Keratinocyte (primary cell): ENCODE results near the gene COQ8A. TPM values are rescaled to one million over a fixed set of nuclear protein-coding genes. Genes with fewer than 3 reads are reported as not detected.

ENCODE experiments used
- DNase-seq: peaks from one replicate; pipeline ENCODE4 v3.0.0-alpha.2; 2011; ENCODE audit warnings: low read depth, missing footprints, low spot score
- FAIRE-seq: peaks from 2 replicates; lab custom pipeline; 2011; peaks lifted over from hg19 to GRCh38; lab: Jason Lieb, UNC
- H2AFZ ChIP-seq: 2 replicates; pipeline ENCODE4 v1.6.0; 2012; ENCODE audit warnings: low read length, control low read depth, inconsistent platforms; ENCODE audit not compliant: control insufficient read depth
- H3K27ac ChIP-seq: 2 replicates; pipeline ENCODE4 v1.5.1; 2011; ENCODE audit warnings: low read length; ENCODE audit not compliant: control insufficient read depth, insufficient read depth
- H3K27me3 ChIP-seq: 3 replicates; pipeline ENCODE4 v1.6.0; 2011; ENCODE audit warnings: low read length; ENCODE audit not compliant: control insufficient read depth, insufficient read depth; ENCODE audit errors: extremely low read depth
- H3K36me3 ChIP-seq, 2 experiments: 2 replicates in 1 of 2; 3 replicates in 1 of 2; pipeline ENCODE4 v1.5.1; 2011; ENCODE audit warnings: low read length in 2 of 2, mild to moderate bottlenecking in 1 of 2; ENCODE audit not compliant: control insufficient read depth in 2 of 2, insufficient read depth in 2 of 2; ENCODE audit errors: extremely low read depth in 1 of 2
- H3K4me1 ChIP-seq: 3 replicates; pipeline ENCODE4 v1.5.1; 2011; ENCODE audit warnings: low read length; ENCODE audit not compliant: control insufficient read depth, insufficient read depth; ENCODE audit errors: extremely low read depth
- H3K4me2 ChIP-seq: 3 replicates; pipeline ENCODE4 v1.6.0; 2011; ENCODE audit warnings: low read depth, low read length; ENCODE audit not compliant: control insufficient read depth, insufficient read depth; ENCODE audit errors: extremely low read depth
- H3K4me3 ChIP-seq, 3 experiments: fragments of 200-600 bp in 1 of 3; sonication (generic) in 1 of 3; 2 replicates in 2 of 3; 3 replicates in 1 of 3; pipeline ENCODE4 v1.5.1; 2011 to 2016; ENCODE audit warnings: low read length in 3 of 3, mild to moderate bottlenecking in 3 of 3, control low read depth in 2 of 3, inconsistent platforms in 1 of 3, low read depth in 1 of 3, mixed read lengths in 1 of 3, mixed run types in 1 of 3, moderate library complexity in 1 of 3; ENCODE audit not compliant: control insufficient read depth in 2 of 3, insufficient read depth in 2 of 3; ENCODE audit errors: extremely low read depth in 1 of 3
- H3K79me2 ChIP-seq: 2 replicates; pipeline ENCODE4 v1.6.0; 2012; ENCODE audit warnings: low read length; ENCODE audit not compliant: control insufficient read depth, insufficient read depth
- H3K9ac ChIP-seq: 3 replicates; pipeline ENCODE4 v1.6.0; 2011; ENCODE audit warnings: low read length; ENCODE audit not compliant: control insufficient read depth, insufficient read depth; ENCODE audit errors: extremely low read depth
- H3K9me1 ChIP-seq: 3 replicates; pipeline ENCODE4 v1.6.0; 2011; ENCODE audit warnings: low read length; ENCODE audit not compliant: control insufficient read depth, insufficient read depth; ENCODE audit errors: extremely low read depth
- H3K9me3 ChIP-seq: 2 replicates; pipeline ENCODE4 v1.5.1; 2012; ENCODE audit warnings: low read depth, low read length; ENCODE audit not compliant: control insufficient read depth
- H4K20me1 ChIP-seq: 3 replicates; pipeline ENCODE4 v1.6.0; 2011; ENCODE audit warnings: low read length; ENCODE audit not compliant: control insufficient read depth, insufficient read depth; ENCODE audit errors: extremely low read depth
- CTCF ChIP-seq, 3 experiments: IDR thresholded peaks in 1 of 3; conservative IDR thresholded peaks in 1 of 3; optimal IDR thresholded peaks in 1 of 3; 2 replicates in 2 of 3; 3 replicates in 1 of 3; pipeline versions ENCODE3 to v1.5.1; 2011; ENCODE audit warnings: low read length in 3 of 3, mild to moderate bottlenecking in 3 of 3, moderate library complexity in 2 of 3, control low read depth in 1 of 3, inconsistent platforms in 1 of 3; ENCODE audit not compliant: insufficient read depth in 2 of 3; ENCODE audit errors: extremely low read depth in 1 of 3
- EZH2 ChIP-seq: IDR thresholded peaks from one replicate; pipeline ENCODE4 v1.6.1; 2012; ENCODE audit warnings: inconsistent platforms, mild to moderate bottlenecking, low read length, moderate library complexity
- dilution Hi-C: fragments of 300-500 bp; cut with MboI; formaldehyde crosslinking; loops from one replicate; pipeline ENCODE4 v1.7.0; 2020; ENCODE audit warnings: low sequenced_read_pairs; ENCODE audit not compliant: extremely low pct_ligation_motif_present
- polyA plus RNA-seq, 5 experiments: library from polyadenylated mRNA; depleted of rRNA in 3 of 5; stranded (reverse) in 3 of 5; stranded (forward) in 1 of 5; unstranded in 1 of 5; fragments of >200 nt; gene quantifications; 1 replicate in 1 of 5; 2 replicates in 3 of 5; 3 replicates in 1 of 5; pipeline versions ENCODE4 v1.2.1 to v1.2.3, GENCODE V29; 2011 to 2012; ENCODE audit warnings: missing spikeins in 2 of 5, low read depth in 1 of 5, low replicate concordance in 1 of 5

The COQ8A gene
- polyA plus RNA-seq, 1 donor (not counting 4 experiments of a cell fraction or from before 2014, with no cell fraction given), result 3.8 TPM

GRCh38 chr1:226950316-226950715, 10.2 kb downstream of the COQ8A start:
- no peaks in the 10 kb centered on the region for H3K36me3 ChIP-seq

GRCh38 chr1:226950871-226951270, 10.8 kb downstream of the COQ8A start:
- no peak overlapping the region for H3K4me3 ChIP-seq
- no peaks in the 10 kb centered on the region for H3K79me2 ChIP-seq
- no peak for FAIRE-seq
- TF ChIP-seq CTCF (optimal IDR thresholded peaks at IDR 0.05 in 1 of 3, IDR thresholded peaks at IDR 0.05 in 1 of 3, conservative IDR thresholded peaks at IDR 0.05 in 1 of 3; ENCODE audit: extremely low read depth in 1 of 3, insufficient read depth in 2 of 3, low read length in 3 of 3) (no peak), EZH2 (no peak)
- H3K9ac ChIP-seq, result no peak overlapping the region
- dilution Hi-C loops, result no loop called here
- H3K27ac ChIP-seq, result no peak overlapping the region
- H3K9me3 ChIP-seq, result no peaks in the 10 kb centered on the region
- no peak for DNase-seq
- H3K4me2 ChIP-seq, result no peak overlapping the region
- no peaks in the 10 kb centered on the region for H3K4me1 ChIP-seq
- H2AFZ ChIP-seq, result no peak overlapping the region
- no peaks in the 10 kb centered on the region for H3K36me3 ChIP-seq
- no peaks in the 10 kb centered on the region for H3K27me3 ChIP-seq
- no peaks in the 10 kb centered on the region for H3K9me1 ChIP-seq
- H4K20me1 ChIP-seq, result no peaks in the 10 kb centered on the region

More at GRCh38 chr1:226950316-226950715, 10.2 kb downstream of the COQ8A start:
- TF ChIP-seq CTCF (optimal IDR thresholded peaks at IDR 0.05 in 1 of 3, IDR thresholded peaks at IDR 0.05 in 1 of 3, conservative IDR thresholded peaks at IDR 0.05 in 1 of 3; ENCODE audit: extremely low read depth in 1 of 3, insufficient read depth in 2 of 3, low read length in 3 of 3), result no peak
- TF ChIP-seq EZH2, result no peak
- H3K4me3 ChIP-seq, result no peak overlapping the region
- no peaks in the 10 kb centered on the region for H3K79me2 ChIP-seq
- no peaks in the 10 kb centered on the region for H3K9me3 ChIP-seq
- H3K27ac ChIP-seq, result no peak overlapping the region
- no peak overlapping the region for H3K4me2 ChIP-seq
- FAIRE-seq, result no peak
- H3K27me3 ChIP-seq, result no peaks in the 10 kb centered on the region
- no peaks in the 10 kb centered on the region for H4K20me1 ChIP-seq
- H3K9ac ChIP-seq, result no peak overlapping the region
- DNase-seq, result no peak
- H3K4me1 ChIP-seq, result no peaks in the 10 kb centered on the region
- no peak overlapping the region for H2AFZ ChIP-seq
- dilution Hi-C loops, result no loop called here
- no peaks in the 10 kb centered on the region for H3K9me1 ChIP-seq
